ENCODE measurements around the gene SHBG. TPM values are rescaled to one million over a fixed set of nuclear protein-coding genes. Genes with fewer than 3 reads are reported as not detected.

Gene SHBG
- total and polyA plus RNA-seq, 2 of the 8 experiments (the other 6 are each of a cell fraction or from before 2014, with no cell fraction given): 1.1 to 1.2 TPM

DNA sequence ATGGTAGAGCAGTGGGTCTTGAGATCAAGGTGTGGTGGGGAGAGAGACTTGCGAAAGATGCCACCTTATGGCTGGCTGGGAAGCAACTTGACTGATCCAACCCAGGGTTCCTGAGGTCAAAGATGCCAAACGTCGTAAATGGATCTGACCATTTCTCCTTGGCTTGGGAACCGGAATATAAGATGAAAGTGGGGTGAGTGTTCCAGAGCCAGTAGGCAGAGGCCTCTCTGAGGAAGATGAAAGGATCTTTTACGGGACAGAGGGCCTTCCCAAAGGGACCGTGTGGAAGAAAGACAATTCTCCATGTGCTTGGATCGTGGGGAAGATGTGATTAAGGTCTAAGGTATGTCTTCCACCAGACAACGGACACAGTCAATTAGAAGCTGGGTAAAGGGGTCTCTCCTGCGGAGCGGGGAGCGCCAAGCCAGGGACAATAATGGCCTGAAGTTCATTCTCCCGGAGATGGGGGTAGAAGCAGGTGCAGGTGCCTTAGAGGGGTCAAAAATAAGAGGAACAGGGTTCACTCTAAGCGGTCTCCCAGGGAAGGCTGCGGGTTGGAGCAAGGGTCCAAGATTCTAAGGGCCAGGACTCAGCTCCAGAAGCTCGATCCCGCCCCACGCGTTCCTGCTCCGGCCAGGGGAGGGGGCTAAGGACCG, 16.0 kb upstream of the SHBG start:
- Histone ChIP-seq H3K27me3 (replicated peaks in 1 of 4; ENCODE audit: control insufficient read depth in 3 of 4, extremely low read depth in 1 of 4, insufficient read depth in 3 of 4, low read length in 3 of 4) (no peaks in the 10 kb centered on the region), H3K23ac (ENCODE audit: insufficient read length) (no peak overlapping the region), H4K8ac (ENCODE audit: extremely low read depth, insufficient read depth, low read length) (no peak overlapping the region), H2BK12ac (ENCODE audit: low read depth, low read length) (no peak overlapping the region), H3K14ac (ENCODE audit: insufficient read length) (no peak overlapping the region), H2AFZ (ENCODE audit: low read length) (no peak overlapping the region), H2BK20ac (ENCODE audit: low read length) (no peak overlapping the region), H3K4me2 (ENCODE audit: insufficient read depth in 1 of 2, low read depth in 2 of 2, low read length in 2 of 2) (peak overlapping the region; percentile 88 to 94), H3K4me1 (replicated peaks in 1 of 4; ENCODE audit: control insufficient read depth in 3 of 4, insufficient read depth in 4 of 4, low read length in 3 of 4) (peaks cover 0 to 5% (median 1%) of the 10 kb centered on the region in 4 experiments; a peak in 4 of 7 replicates), H3K79me2 (ENCODE audit: control insufficient read depth in 1 of 2, insufficient read depth in 2 of 2, low read length in 2 of 2) (peaks cover 4 to 41% of the 10 kb centered on the region in 2 experiments; a peak in 3 of 4 replicates), H3K36me3 (ENCODE audit: control insufficient read depth in 2 of 4, insufficient read depth in 4 of 4, low read length in 3 of 4) (peaks cover 0 to 12% (median 0%) of the 10 kb centered on the region in 4 experiments; a peak in 2 of 8 replicates), H3K27ac (ENCODE audit: low read depth, low read length) (peak overlapping the region; percentile 52; the same call in 1 of the 2 replicates), H2BK15ac (ENCODE audit: low read length) (no peak overlapping the region), H3K9me3 (ENCODE audit: insufficient read depth in 2 of 2, low read depth in 1 of 2, low read length in 1 of 2) (no peaks in the 10 kb centered on the region), H3K4ac (replicated peaks; ENCODE audit: insufficient read length, low read depth, low read length) (no peak overlapping the region), H3K9ac (replicated peaks in 1 of 4; ENCODE audit: extremely low read depth in 1 of 4, low read depth in 3 of 4, low read length in 3 of 4) (peak overlapping the region; percentile 56 to 74 (median 60)), H3K4me3 (ENCODE audit: extremely low read depth in 1 of 4, insufficient read depth in 2 of 4, low read depth in 3 of 4, low read length in 4 of 4) (peak overlapping the region; percentile 87 to 95 (median 92)), H3K56ac (replicated peaks; ENCODE audit: insufficient read length, low read depth, low read length) (no peak overlapping the region), H3K79me1 (ENCODE audit: low read depth, low read length) (peaks cover 20% of the 10 kb centered on the region), H4K20me1 (replicated peaks in 1 of 2; ENCODE audit: control insufficient read depth in 1 of 2, insufficient read depth in 2 of 2, low read length in 2 of 2) (peaks cover 0 to 11% of the 10 kb centered on the region in 2 experiments), H2BK120ac (replicated peaks; ENCODE audit: low read depth, low read length) (no peak overlapping the region), H2AK5ac (ENCODE audit: low read depth, low read length) (no peak overlapping the region), H2BK5ac (ENCODE audit: low read depth, low read length) (no peak overlapping the region), H4K5ac (ENCODE audit: insufficient read length, low read depth, low read length) (no peak overlapping the region), H3K23me2 (ENCODE audit: low read depth, low read length) (peaks cover 6% of the 10 kb centered on the region), H3K18ac (ENCODE audit: extremely low read depth, low read length) (no peak overlapping the region), H4K91ac (replicated peaks; ENCODE audit: insufficient read length, low read length) (peak overlapping the region; percentile 22)
- POLR2A ChIA-PET (ENCODE audit: partially characterized antibody): interaction anchor here (1.0 to 79.4 kb wide), 10 partner anchors 13 to 129 kb away, joined by 3 to 2272 read pairs (median 9); partner anchors contain the start of genes ATP1B2, CD68, MPDU1 and SAT2
- 16% methylated on average over 20 of the region's 20 CpGs; no CpG with 5 or more reads in 1 of the 2 experiments for WGBS, 2 experiments (ENCODE audit: extremely low coverage in 1 of 2, insufficient coverage in 1 of 2, insufficient read length in 1 of 2, insufficient replicate concordance in 2 of 2, low coverage in 1 of 2, low lambda C conversion rate in 2 of 2, missing lambda C conversion rate in 1 of 2)
- FAIRE-seq (no peak), DNase-seq (ENCODE audit: low read depth in 1 of 2, low spot score in 2 of 2) (no peak)
- CTCF ChIA-PET (ENCODE audit: partially characterized antibody): interaction anchor here (0.6 to 13.4 kb wide), 14 partner anchors 10 to 275 kb away, joined by 3 to 92 read pairs (median 4); partner anchors contain the start of genes ATP1B2, SAT2, SHBG and SOX15
- TF ChIP-seq GABPA (IDR thresholded peaks at IDR 0.05; ENCODE audit: borderline replicate concordance, insufficient read depth, low read length) (no peak), KDM4A (IDR thresholded peaks at IDR 0.05; ENCODE audit: low read depth, low read length, severe bottlenecking) (no peak), SAP30 (IDR thresholded peaks at IDR 0.05; ENCODE audit: insufficient read depth, insufficient replicate concordance, low read length) (peak; percentile 27), RAD21 (IDR thresholded peaks at IDR 0.05 in 1 of 2, conservative IDR thresholded peaks at IDR 0.05 in 1 of 2; ENCODE audit: low read depth in 2 of 2, low read length in 2 of 2) (peak in 1 of 2 experiments; percentile 10; a peak in 1 of 4 replicates)
